Activated CD4-positive, alpha-beta memory T cell treated with anti-CD3 and anti-CD28 coated beads, Interleukin-2, amount 10 ng/mL, durations not matched to agents 7 days and 5 days (primary cell): ENCODE measurements around the gene RGPD8. TPM values are rescaled to one million over a fixed set of nuclear protein-coding genes. Genes with fewer than 3 reads are reported as not detected.

Experiments
- CTCF ChIA-PET: fragments of 350-600 bp; sonication (Branson Sonifier 250); formaldehyde crosslinking; loops from one replicate; lab custom pipeline; 2021; ENCODE audit warnings: antibody characterized with exemption, inconsistent platforms; lab: Charles Lee
- POLR2A ChIA-PET: fragments of 350-600 bp; sonication (Branson Sonifier 250); formaldehyde crosslinking; loops from one replicate; lab custom pipeline; 2021; ENCODE audit warnings: antibody characterized with exemption; lab: Charles Lee
- DNase-seq: peaks from one replicate; pipeline ENCODE4 v3.0.0-alpha.2; 2020
- H3K27ac Mint-ChIP-seq: one replicate; pipeline ENCODE4 v1.8.0; 2021; ENCODE audit warnings: mild to moderate bottlenecking, mixed read lengths
- H3K27me3 Mint-ChIP-seq: one replicate; pipeline ENCODE4 v1.8.0; 2021; ENCODE audit warnings: mixed read lengths
- H3K36me3 Mint-ChIP-seq: one replicate; pipeline ENCODE4 v1.8.0; 2021; ENCODE audit warnings: low read depth, mixed read lengths
- H3K4me1 Mint-ChIP-seq: one replicate; pipeline ENCODE4 v1.8.0; 2021; ENCODE audit warnings: mixed read lengths
- H3K4me3 Mint-ChIP-seq: one replicate; pipeline ENCODE4 v1.8.0; 2021; ENCODE audit warnings: mild to moderate bottlenecking, mixed read lengths
- H3K9me3 Mint-ChIP-seq: one replicate; pipeline ENCODE4 v1.8.0; 2021; ENCODE audit warnings: mixed read lengths
- total RNA-seq, 2 experiments: library from RNA; stranded (reverse); gene quantifications; one replicate each; pipeline ENCODE4 v1.2.3, GENCODE V29; 2021

The RGPD8 gene
- total RNA-seq, 2 experiments from 2014 or later: 7.9 to 9.5 TPM

DNA sequence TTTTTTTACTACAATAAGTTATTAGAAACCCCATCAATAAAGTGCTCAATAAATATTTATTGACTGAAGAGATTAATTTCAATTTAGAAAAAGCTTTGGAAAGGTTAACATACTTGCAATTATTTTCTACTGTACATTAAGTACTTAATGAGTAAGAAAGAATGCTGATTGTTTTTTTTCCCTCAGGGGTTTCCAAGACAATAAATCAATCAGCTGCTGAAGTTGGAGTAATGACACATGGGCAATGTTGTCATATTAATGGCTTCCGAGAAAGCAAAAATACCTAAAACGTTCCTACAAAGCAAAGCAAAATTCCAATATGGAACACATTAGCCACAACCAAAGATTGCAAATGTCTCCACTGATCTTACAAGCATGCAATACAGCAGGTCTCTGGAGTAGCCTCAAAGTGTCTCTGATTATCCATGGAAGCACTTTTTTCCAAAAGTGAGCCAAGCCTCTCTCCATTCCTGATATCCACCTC, 91.3 kb downstream of the RGPD8 start:
- ChIA-PET CTCF (no interaction called here), POLR2A (no interaction called here)
- no peaks in the 10 kb centered on the region for H3K27me3 Mint-ChIP-seq
- H3K9me3 Mint-ChIP-seq: no peaks in the 10 kb centered on the region
- H3K4me3 Mint-ChIP-seq: no peak overlapping the region
- H3K36me3 Mint-ChIP-seq: no peaks in the 10 kb centered on the region
- no peak for DNase-seq
- H3K27ac Mint-ChIP-seq: no peak overlapping the region
- peaks cover 6% of the 10 kb centered on the region for H3K4me1 Mint-ChIP-seq

DNA sequence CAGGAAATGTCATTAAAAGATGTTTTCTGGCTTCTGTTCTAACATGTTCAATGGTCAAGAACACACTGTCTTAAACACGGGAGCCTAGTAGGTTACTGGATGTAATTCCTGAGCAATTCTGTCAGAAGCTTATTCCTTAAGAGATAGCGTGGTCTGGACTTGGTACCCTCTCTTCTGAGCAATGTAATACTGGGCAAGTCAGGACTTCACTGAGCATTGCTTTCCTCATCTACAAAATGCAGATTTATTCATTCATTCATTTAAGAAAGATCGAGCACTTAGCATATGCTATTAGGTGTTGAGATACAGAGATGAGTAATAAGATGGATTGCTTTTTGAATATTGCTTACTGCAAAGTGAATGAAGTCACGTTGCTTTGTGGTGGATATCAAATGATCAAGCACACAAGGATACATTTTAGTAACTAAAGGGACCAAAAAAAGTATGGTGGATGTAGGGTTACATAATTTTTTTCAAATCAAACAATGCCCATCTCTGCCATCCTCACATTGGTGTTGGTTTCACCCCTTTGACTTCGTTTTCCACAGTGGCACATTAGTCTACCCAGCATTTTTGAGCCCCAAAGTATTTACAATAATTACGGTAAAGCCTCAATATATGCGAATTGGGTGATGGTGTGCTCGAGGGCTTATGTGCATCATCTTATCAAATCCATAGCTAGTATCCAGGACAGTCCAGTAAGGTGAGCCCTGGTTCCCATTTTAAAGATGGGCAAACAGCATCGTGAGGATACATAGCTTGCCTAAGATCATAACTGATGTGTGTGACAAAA, 92.8 kb downstream of the RGPD8 start:
- ChIA-PET POLR2A (no interaction called here), CTCF (no interaction called here)
- Mint-ChIP-seq H3K4me3 (no peak overlapping the region), H3K27ac (no peak overlapping the region), H3K27me3 (no peaks in the 10 kb centered on the region), H3K4me1 (peaks cover 6% of the 10 kb centered on the region), H3K9me3 (no peaks in the 10 kb centered on the region), H3K36me3 (no peaks in the 10 kb centered on the region)
- no peak for DNase-seq

DNA sequence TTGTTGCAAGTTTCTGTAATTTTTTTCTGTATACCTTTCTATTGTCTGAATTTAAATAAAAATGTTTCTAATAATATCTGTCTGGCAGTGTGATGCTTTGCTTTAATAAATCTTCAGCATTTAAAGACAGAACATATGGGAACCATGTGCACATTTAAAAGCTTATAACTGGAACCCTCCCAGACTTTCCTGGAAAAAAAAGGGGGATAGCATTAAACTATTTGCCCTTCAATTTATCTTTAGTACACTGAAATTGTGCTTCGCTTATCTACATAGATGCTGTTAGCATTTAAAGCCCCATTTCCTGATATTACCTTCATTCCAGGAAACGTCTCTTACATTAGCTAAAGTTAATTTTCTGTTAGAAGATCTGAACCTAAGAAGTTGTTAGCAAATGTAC, 93.5 kb downstream of the RGPD8 start:
- CTCF ChIA-PET: no interaction called here
- no peak overlapping the region for H3K27ac Mint-ChIP-seq
- no peaks in the 10 kb centered on the region for H3K9me3 Mint-ChIP-seq
- H3K4me1 Mint-ChIP-seq: peaks cover 6% of the 10 kb centered on the region
- DNase-seq: no peak
- POLR2A ChIA-PET: no interaction called here
- no peaks in the 10 kb centered on the region for H3K36me3 Mint-ChIP-seq
- no peak overlapping the region for H3K4me3 Mint-ChIP-seq
- H3K27me3 Mint-ChIP-seq: no peaks in the 10 kb centered on the region

DNA sequence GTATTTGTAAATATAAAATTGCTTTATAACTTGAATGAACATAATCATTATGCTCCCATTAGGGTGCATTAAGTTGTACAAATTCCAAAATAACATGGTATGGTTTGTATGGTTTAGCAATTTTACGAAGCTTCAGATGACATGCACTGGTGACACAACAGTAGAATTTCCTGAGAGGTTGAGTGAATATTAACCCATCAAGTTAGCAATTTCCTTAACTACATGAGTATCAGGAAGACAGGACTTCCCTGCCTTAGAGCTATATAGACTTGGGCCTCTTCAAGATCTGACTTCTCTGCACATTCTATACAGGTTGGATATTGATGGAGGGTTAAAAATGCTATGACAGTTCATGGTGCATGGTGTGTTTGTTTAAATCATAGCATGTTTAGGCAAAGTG, 97.8 kb downstream of the RGPD8 start:
- H3K9me3 Mint-ChIP-seq: no peaks in the 10 kb centered on the region
- ChIA-PET CTCF (interaction anchor here (0.6 kb wide), 1 partner anchor 13 kb away, joined by 3 read pairs; no protein-coding TSS in a partner anchor), POLR2A (no interaction called here)
- H3K36me3 Mint-ChIP-seq: no peaks in the 10 kb centered on the region
- H3K27ac Mint-ChIP-seq: no peak overlapping the region
- H3K4me1 Mint-ChIP-seq: no peaks in the 10 kb centered on the region
- no peaks in the 10 kb centered on the region for H3K27me3 Mint-ChIP-seq
- no peak for DNase-seq
- H3K4me3 Mint-ChIP-seq: no peak overlapping the region

DNA sequence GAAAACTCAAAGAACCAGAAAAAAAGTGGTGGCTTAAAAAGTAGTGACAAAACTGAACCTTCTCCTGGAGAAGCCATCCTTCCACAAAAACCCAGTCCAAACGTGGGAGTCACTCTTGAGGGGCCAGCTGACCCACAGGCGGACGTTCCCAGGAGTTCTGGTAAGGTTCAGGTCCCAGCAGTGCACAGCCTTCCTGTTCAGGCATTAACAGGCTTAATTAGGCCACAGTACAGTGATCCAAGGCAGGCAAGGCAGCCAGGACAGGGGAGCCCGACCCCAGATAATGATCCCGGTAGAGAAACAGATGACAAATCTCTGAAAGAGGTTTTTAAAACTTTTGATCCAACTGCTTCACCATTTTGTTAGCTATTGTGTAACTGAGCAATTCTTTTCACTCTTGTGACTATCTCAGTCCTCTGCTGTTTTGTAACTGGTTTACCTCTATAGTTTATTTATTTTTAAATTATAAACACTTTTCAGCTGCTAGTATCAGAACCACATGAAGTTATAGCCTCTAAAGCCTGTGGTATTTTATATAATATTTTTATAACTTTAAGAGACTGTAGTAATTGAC, 101.2 kb downstream of the RGPD8 start:
- no peak overlapping the region for H3K27ac Mint-ChIP-seq

DNA sequence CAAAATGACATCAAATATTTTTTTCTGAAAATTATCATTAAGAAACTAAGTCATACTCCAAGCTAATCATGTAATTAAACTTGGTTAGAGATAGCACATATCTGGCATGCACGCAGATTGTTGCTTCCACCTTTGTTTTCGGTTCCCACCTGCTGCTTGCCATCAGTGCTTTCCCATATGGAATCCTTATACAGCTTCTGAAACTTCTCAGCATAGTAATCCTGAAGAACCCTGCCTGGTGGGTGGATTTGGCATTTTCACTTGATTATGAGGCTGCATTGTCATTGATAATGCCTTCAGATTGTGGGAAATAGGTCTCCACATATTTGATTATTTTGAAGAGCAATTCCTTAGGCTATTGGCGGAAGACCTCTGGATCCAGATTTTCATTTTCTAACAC, 110.5 kb downstream of the RGPD8 start:
- Mint-ChIP-seq H3K9me3 (no peaks in the 10 kb centered on the region), H3K4me1 (no peaks in the 10 kb centered on the region), H3K27me3 (no peaks in the 10 kb centered on the region), H3K36me3 (peaks cover 10% of the 10 kb centered on the region), H3K4me3 (no peak overlapping the region), H3K27ac (no peak overlapping the region)
- DNase-seq: no peak
- ChIA-PET CTCF (no interaction called here), POLR2A (no interaction called here)

More for the DNA sequence above, 101.2 kb downstream of the RGPD8 start:
- no peaks in the 10 kb centered on the region for H3K9me3 Mint-ChIP-seq
- ChIA-PET CTCF (no interaction called here), POLR2A (no interaction called here)
- H3K27me3 Mint-ChIP-seq: no peaks in the 10 kb centered on the region
- H3K4me3 Mint-ChIP-seq: no peak overlapping the region
- peaks cover 3% of the 10 kb centered on the region for H3K36me3 Mint-ChIP-seq
- no peaks in the 10 kb centered on the region for H3K4me1 Mint-ChIP-seq
- DNase-seq: no peak

DNA sequence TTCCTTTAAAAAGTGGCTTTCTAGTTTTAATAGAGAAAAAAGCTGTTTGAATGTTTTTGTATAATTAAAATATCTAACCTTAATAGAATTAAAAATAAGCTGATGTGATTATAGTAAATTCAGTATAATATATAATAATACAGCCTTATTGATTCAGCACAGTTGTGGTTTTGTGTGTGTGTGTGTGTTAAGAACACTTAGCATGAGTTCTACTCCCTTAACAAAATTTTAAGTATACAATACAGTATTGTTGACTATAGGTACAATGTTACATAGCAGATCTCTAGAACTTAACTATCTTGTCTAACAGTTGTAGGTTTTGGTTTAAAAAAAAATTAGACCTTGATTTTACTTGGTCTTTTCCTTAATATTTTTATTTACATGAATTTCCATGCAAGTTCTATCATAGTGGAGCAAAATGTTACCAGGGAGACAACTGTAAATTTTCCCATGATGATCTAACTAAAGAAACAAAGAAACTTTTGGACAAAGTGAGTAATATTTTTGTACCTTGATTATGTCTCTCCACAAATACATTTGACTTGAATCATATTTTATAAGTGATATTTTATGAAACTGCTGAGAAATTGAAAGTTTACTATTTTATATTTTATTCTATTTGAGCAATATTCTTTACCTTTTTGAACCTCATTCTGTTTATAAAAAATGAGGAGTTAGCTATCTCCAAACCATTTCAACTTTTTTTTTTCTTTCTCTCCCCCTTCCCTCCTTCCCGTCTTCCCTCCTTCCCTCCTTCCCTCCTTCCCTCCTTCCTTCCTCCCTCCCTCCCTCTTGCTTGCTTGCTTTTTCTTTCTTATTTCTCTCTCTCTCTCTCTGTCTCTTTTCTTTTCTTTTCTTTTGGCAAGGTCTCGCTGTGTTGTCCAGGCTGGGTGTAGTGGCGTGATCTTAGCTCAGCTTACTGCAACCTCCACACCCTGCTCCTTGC, 111.8 kb downstream of the RGPD8 start:
- no peaks in the 10 kb centered on the region for H3K27me3 Mint-ChIP-seq
- ChIA-PET POLR2A (no interaction called here), CTCF (interaction anchor here (1.2 kb wide), 1 partner anchor 61 kb away, joined by 3 read pairs; no protein-coding TSS in a partner anchor)
- no peaks in the 10 kb centered on the region for H3K9me3 Mint-ChIP-seq
- DNase-seq: no peak
- no peaks in the 10 kb centered on the region for H3K4me1 Mint-ChIP-seq
- no peak overlapping the region for H3K4me3 Mint-ChIP-seq
- H3K27ac Mint-ChIP-seq: no peak overlapping the region
- H3K36me3 Mint-ChIP-seq: peaks cover 2% of the 10 kb centered on the region

Other genes starting within 250 kb of the RGPD8 start
- gene ZC3H8, start 178.6 kb downstream of the RGPD8 start, total RNA-seq: 10 to 100 TPM; 12.3 to 12.9 TPM
- 10 to 100 TPM; 13.5 to 14.7 TPM for gene ZC3H6, start 158.0 kb downstream of the RGPD8 start, total RNA-seq
- gene TTL, start 48.5 kb upstream of the RGPD8 start, total RNA-seq: 10 to 100 TPM; 31.8 to 33.2 TPM
- 10 to 100 TPM; 23.5 to 29.0 TPM for gene POLR1B, start 108.8 kb upstream of the RGPD8 start, total RNA-seq
- gene CHCHD5, start 151.0 kb upstream of the RGPD8 start, total RNA-seq: 10 to 100 TPM; 40.0 to 47.5 TPM
- 100 to 1,000 TPM; 152 to 158 TPM for gene SLC20A1, start 212.3 kb upstream of the RGPD8 start, total RNA-seq